ENCODE results near the gene CYP1B1.

Gene CYP1B1

DNA sequence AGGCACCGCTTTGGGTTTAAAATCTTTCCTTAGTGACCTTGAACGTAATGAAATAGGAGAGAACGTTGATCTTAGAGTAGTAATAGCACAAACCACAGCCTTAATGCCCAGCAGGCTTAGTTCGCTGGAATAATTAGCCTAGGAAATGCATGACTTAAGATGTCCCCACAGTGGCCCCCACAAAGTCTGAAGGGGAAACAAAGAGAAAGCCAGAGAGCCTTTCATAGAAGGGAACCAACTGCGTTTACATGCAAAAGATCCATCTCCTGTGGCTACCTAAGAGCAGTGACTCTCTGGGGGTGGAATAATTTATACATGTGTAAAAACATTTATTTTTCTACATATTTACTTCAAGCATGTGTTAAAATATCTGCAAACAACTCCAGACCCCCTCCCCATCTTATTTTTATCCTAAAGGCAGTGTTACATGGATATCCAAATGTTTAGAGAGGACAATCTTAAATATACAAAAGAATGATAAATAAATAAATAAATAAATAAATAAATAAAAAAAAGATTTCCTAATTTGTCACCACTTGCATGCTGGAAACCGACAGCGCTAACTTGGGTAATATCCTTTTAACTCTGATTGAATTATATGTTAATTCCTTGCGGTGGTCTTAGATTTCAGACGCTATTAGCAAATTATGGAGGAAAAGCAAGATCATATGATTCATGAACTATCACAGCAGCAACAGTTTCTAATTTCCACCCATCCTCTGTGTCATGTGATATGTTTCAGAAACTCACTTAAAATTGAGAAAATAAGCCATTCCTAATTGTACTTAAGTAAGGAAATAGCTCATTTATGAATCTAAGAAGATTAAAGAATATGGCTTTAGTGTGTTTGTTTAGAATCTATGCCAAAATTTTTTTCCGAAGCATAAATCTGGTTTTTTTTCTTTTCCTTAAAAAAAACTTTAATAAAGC, 23.4 kb upstream of the CYP1B1 start:
- no peaks in the 10 kb centered on the region for H3K4me1 ChIP-seq (ENCODE audit: low read length)
- no peak overlapping the region for H3K4me2 ChIP-seq (ENCODE audit: low read depth, low read length)
- no peaks in the 10 kb centered on the region for H3K9me3 ChIP-seq (replicated peaks; ENCODE audit: insufficient read depth, low read length)
- DNase-seq: no peak
- no peaks in the 10 kb centered on the region for H3K79me2 ChIP-seq (ENCODE audit: low read length)
- no peaks in the 10 kb centered on the region for H3F3A ChIP-seq (ENCODE audit: insufficient read depth, low read length)
- H2AFZ ChIP-seq (ENCODE audit: low read length): no peak overlapping the region
- no peak overlapping the region for H3K4me3 ChIP-seq (ENCODE audit: low read length)
- TF ChIP-seq EZH2 (optimal IDR thresholded peaks at IDR 0.05; ENCODE audit: low read depth, low read length): no peak
- TF ChIP-seq, protein P1, sequence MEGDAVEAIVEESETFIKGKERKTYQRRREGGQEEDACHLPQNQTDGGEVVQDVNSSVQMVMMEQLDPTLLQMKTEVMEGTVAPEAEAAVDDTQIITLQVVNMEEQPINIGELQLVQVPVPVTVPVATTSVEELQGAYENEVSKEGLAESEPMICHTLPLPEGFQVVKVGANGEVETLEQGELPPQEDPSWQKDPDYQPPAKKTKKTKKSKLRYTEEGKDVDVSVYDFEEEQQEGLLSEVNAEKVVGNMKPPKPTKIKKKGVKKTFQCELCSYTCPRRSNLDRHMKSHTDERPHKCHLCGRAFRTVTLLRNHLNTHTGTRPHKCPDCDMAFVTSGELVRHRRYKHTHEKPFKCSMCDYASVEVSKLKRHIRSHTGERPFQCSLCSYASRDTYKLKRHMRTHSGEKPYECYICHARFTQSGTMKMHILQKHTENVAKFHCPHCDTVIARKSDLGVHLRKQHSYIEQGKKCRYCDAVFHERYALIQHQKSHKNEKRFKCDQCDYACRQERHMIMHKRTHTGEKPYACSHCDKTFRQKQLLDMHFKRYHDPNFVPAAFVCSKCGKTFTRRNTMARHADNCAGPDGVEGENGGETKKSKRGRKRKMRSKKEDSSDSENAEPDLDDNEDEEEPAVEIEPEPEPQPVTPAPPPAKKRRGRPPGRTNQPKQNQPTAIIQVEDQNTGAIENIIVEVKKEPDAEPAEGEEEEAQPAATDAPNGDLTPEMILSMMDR (IDR thresholded peaks at IDR 0.05; ENCODE audit: low read length): no peak
- TF ChIP-seq EZH2phosphoT487 (IDR thresholded peaks at IDR 0.05; ENCODE audit: low read length): no peak
- no peaks in the 10 kb centered on the region for H4K20me1 ChIP-seq (ENCODE audit: insufficient read depth, low read length)
- H3K9ac ChIP-seq (ENCODE audit: low read length): no peak overlapping the region
- H3K36me3 ChIP-seq (replicated peaks; ENCODE audit: insufficient read depth, low read length): no peaks in the 10 kb centered on the region
- H3K27ac ChIP-seq (ENCODE audit: low read length): no peak overlapping the region
- no peaks in the 10 kb centered on the region for H3K9me2 ChIP-seq (replicated peaks; ENCODE audit: insufficient read depth, low read length)
- no peaks in the 10 kb centered on the region for H3K27me3 ChIP-seq (replicated peaks; ENCODE audit: insufficient read depth, low read length)

DNA sequence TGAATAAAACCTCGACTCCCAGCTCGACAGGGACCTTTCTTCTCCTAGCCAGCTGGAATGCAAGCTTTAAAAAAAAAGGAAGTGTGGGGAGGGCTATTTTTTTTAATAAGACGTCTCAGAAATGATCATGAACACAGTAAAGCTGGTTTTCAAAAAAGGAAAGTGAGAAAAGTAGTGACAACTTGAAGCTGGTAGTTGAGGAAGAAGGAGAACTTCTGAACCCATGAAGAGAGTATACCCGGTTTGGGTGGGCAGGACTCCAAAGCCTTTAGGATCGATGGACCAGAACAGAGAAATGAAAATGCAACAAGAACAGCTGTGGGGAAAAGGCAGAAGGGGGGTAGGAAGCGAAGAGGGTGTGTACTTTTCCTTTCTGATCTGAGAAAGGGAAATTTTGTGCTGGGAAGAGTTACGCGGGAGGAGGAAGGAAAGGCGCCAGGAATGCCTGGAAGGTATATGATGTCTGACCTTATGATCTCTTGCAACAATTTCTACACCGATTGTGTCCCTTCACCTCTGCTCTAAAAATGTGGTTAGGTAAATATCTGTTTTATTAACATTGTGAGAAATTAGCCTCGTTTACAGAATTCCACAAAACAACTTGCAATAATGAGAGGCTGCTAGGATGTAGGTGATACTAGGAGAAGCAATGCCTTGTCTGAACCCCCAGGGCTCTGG, 22.6 kb upstream of the CYP1B1 start:
- Histone ChIP-seq H4K20me1 (ENCODE audit: insufficient read depth, low read length) (no peaks in the 10 kb centered on the region), H3K27me3 (replicated peaks; ENCODE audit: insufficient read depth, low read length) (no peaks in the 10 kb centered on the region), H3K9me2 (replicated peaks; ENCODE audit: insufficient read depth, low read length) (no peaks in the 10 kb centered on the region), H3K4me3 (ENCODE audit: low read length) (no peak overlapping the region), H3F3A (ENCODE audit: insufficient read depth, low read length) (no peaks in the 10 kb centered on the region), H3K79me2 (ENCODE audit: low read length) (no peaks in the 10 kb centered on the region), H3K27ac (ENCODE audit: low read length) (no peak overlapping the region), H3K36me3 (replicated peaks; ENCODE audit: insufficient read depth, low read length) (no peaks in the 10 kb centered on the region), H3K9me3 (replicated peaks; ENCODE audit: insufficient read depth, low read length) (no peaks in the 10 kb centered on the region), H2AFZ (ENCODE audit: low read length) (no peak overlapping the region), H3K4me2 (ENCODE audit: low read depth, low read length) (no peak overlapping the region), H3K4me1 (ENCODE audit: low read length) (no peaks in the 10 kb centered on the region), H3K9ac (ENCODE audit: low read length) (no peak overlapping the region)
- TF ChIP-seq EZH2 (optimal IDR thresholded peaks at IDR 0.05; ENCODE audit: low read depth, low read length) (no peak), EZH2phosphoT487 (IDR thresholded peaks at IDR 0.05; ENCODE audit: low read length) (no peak)
- TF ChIP-seq, protein P1 (IDR thresholded peaks at IDR 0.05; ENCODE audit: low read length): no peak
- no peak for DNase-seq

DNA sequence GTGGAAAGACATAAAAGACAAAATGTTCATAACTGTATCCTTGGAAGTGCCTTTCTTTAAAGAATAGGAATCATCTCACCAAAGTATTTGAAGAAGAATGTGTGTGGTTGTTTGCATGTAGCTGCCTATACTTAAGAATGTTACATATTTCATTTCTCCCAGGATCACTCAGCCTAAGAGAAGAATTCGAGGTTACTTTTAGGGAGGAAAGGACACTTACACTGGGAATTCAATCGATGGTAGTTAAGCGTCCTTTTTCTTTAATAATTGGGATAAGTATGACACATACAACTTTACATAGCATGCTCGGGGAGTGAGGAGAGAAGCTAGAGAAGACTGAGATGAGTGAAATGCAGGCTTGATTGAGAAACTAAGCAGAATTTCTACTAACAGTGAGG, 22.0 kb upstream of the CYP1B1 start:
- Histone ChIP-seq H3K4me2 (ENCODE audit: low read depth, low read length) (no peak overlapping the region), H4K20me1 (ENCODE audit: insufficient read depth, low read length) (no peaks in the 10 kb centered on the region), H2AFZ (ENCODE audit: low read length) (no peak overlapping the region), H3K9me3 (replicated peaks; ENCODE audit: insufficient read depth, low read length) (no peaks in the 10 kb centered on the region), H3K9ac (ENCODE audit: low read length) (no peak overlapping the region), H3F3A (ENCODE audit: insufficient read depth, low read length) (no peaks in the 10 kb centered on the region), H3K9me2 (replicated peaks; ENCODE audit: insufficient read depth, low read length) (no peaks in the 10 kb centered on the region), H3K27ac (ENCODE audit: low read length) (no peak overlapping the region), H3K36me3 (replicated peaks; ENCODE audit: insufficient read depth, low read length) (no peaks in the 10 kb centered on the region), H3K4me3 (ENCODE audit: low read length) (no peak overlapping the region), H3K79me2 (ENCODE audit: low read length) (no peaks in the 10 kb centered on the region), H3K27me3 (replicated peaks; ENCODE audit: insufficient read depth, low read length) (no peaks in the 10 kb centered on the region), H3K4me1 (ENCODE audit: low read length) (no peaks in the 10 kb centered on the region)
- TF ChIP-seq, protein P1 (IDR thresholded peaks at IDR 0.05; ENCODE audit: low read length): no peak
- no peak for DNase-seq
